HEK293 (cell line): ENCODE results near the gene INTS2.

Experiments used
- CTCF ChIA-PET: fragments of 350-600 bp; formaldehyde crosslinking; extraction: SDS; loops from one replicate; lab custom pipeline; 2021; ENCODE audit warnings: antibody characterized with exemption; lab: Yijun Ruan, JAX
- POLR2A ChIA-PET: fragments of 300-600 bp; formaldehyde crosslinking; extraction: SDS; loops from one replicate; lab custom pipeline; 2020; ENCODE audit warnings: antibody characterized with exemption, inconsistent platforms; lab: Yijun Ruan, JAX
- H3K27ac ChIP-seq: fragments of 200-500 bp; sonication (Bioruptor generic); 2 replicates; pipeline ENCODE4 v1.5.1; 2014; ENCODE audit warnings: low read depth, low read length, control low read depth, inconsistent platforms; ENCODE audit errors: extremely low read depth
- H3K36me3 ChIP-seq, 2 experiments: fragments of 200-500 bp in 1 of 2; sonication (Bioruptor generic) in 1 of 2; 1 replicate in 1 of 2; 2 replicates in 1 of 2; pipeline ENCODE4 v1.5.1; 2014 to 2017; ENCODE audit warnings: inconsistent platforms in 2 of 2, low read length in 2 of 2; ENCODE audit not compliant: control insufficient read depth in 2 of 2, insufficient read depth in 1 of 2
- H3K4me1 ChIP-seq: fragments of 200-500 bp; sonication (Bioruptor generic); 2 replicates; pipeline ENCODE4 v1.5.1; 2014; ENCODE audit warnings: mild to moderate bottlenecking, low read length, inconsistent platforms; ENCODE audit not compliant: control insufficient read depth, insufficient read depth
- H3K4me3 ChIP-seq: 2 replicates; pipeline ENCODE4 v1.5.1; 2011; ENCODE audit warnings: low read depth, mild to moderate bottlenecking, control low read depth, low read length, moderate library complexity
- H3K9me3 ChIP-seq: fragments of 200-500 bp; sonication (Bioruptor generic); 2 replicates; pipeline ENCODE4 v1.5.1; 2014; ENCODE audit warnings: low read depth, low read length, inconsistent platforms; ENCODE audit not compliant: control insufficient read depth, insufficient read depth
- KLF17 ChIP-seq: fragments of 450-650 bp; formaldehyde crosslinking; IDR thresholded peaks from 2 replicates; pipeline ENCODE4 v1.5.1; 2016; ENCODE audit warnings: missing biosample characterization, missing genetic modification characterization
- OVOL3 ChIP-seq: fragments of 450-650 bp; formaldehyde crosslinking; IDR thresholded peaks from 2 replicates; pipeline ENCODE4 v1.5.1; 2016; ENCODE audit warnings: missing biosample characterization, missing genetic modification characterization
- YY1 ChIP-seq: fragments of 450-650 bp; formaldehyde crosslinking; IDR thresholded peaks from 2 replicates; pipeline ENCODE4 v1.5.1; 2018; ENCODE audit warnings: missing biosample characterization, missing genetic modification characterization
- ZBTB6 ChIP-seq: fragments of 450-650 bp; formaldehyde crosslinking; IDR thresholded peaks from 2 replicates; pipeline ENCODE4 v1.5.1; 2017; ENCODE audit warnings: missing biosample characterization, missing genetic modification characterization
- ZBTB7A ChIP-seq: fragments of 450-650 bp; formaldehyde crosslinking; IDR thresholded peaks from 2 replicates; pipeline ENCODE4 v1.5.1; 2016; ENCODE audit warnings: low read depth, missing biosample characterization, missing genetic modification characterization
- ZBTB8A ChIP-seq: fragments of 450-650 bp; formaldehyde crosslinking; IDR thresholded peaks from 2 replicates; pipeline ENCODE4 v1.5.1; 2016; ENCODE audit warnings: missing biosample characterization, missing genetic modification characterization
- ZFP3 ChIP-seq: fragments of 450-650 bp; formaldehyde crosslinking; IDR thresholded peaks from 2 replicates; pipeline ENCODE4 v1.5.1; 2016; ENCODE audit warnings: low read depth, missing biosample characterization, missing genetic modification characterization
- ZNF148 ChIP-seq: fragments of 450-650 bp; formaldehyde crosslinking; IDR thresholded peaks from 2 replicates; pipeline ENCODE4 v1.5.0; 2017; ENCODE audit warnings: missing biosample characterization, missing genetic modification characterization, borderline replicate concordance
- ZNF16 ChIP-seq: fragments of 450-650 bp; formaldehyde crosslinking; IDR thresholded peaks from 2 replicates; pipeline ENCODE4 v1.5.1; 2016; ENCODE audit warnings: low read depth, missing biosample characterization, missing genetic modification characterization
- ZNF37A ChIP-seq: fragments of 450-650 bp; IDR thresholded peaks from 2 replicates; pipeline ENCODE4 v1.5.1; 2018; ENCODE audit warnings: missing biosample characterization, missing genetic modification characterization
- ZNF488 ChIP-seq: fragments of 450-650 bp; formaldehyde crosslinking; IDR thresholded peaks from 2 replicates; pipeline ENCODE4 v1.5.1; 2016; ENCODE audit warnings: missing biosample characterization, missing genetic modification characterization
- ZNF600 ChIP-seq: fragments of 450-650 bp; formaldehyde crosslinking; IDR thresholded peaks from 2 replicates; pipeline ENCODE4 v1.5.1; 2016; ENCODE audit warnings: missing biosample characterization, missing genetic modification characterization
- ZNF621 ChIP-seq: fragments of 450-650 bp; formaldehyde crosslinking; IDR thresholded peaks from 2 replicates; pipeline ENCODE4 v1.5.1; 2017; ENCODE audit warnings: missing biosample characterization, missing genetic modification characterization
- ZNF660 ChIP-seq: fragments of 450-650 bp; IDR thresholded peaks from 2 replicates; pipeline ENCODE4 v1.5.1; 2018; ENCODE audit warnings: missing biosample characterization, mild to moderate bottlenecking, missing genetic modification characterization
- ZNF777 ChIP-seq: fragments of 450-650 bp; formaldehyde crosslinking; IDR thresholded peaks from 2 replicates; pipeline ENCODE4 v1.5.1; 2017; ENCODE audit warnings: missing biosample characterization, missing genetic modification characterization, borderline replicate concordance
- ZSCAN16 ChIP-seq: fragments of 450-650 bp; formaldehyde crosslinking; IDR thresholded peaks from 2 replicates; pipeline ENCODE4 v1.5.1; 2016; ENCODE audit warnings: missing biosample characterization, missing genetic modification characterization

INTS2 gene

GRCh38 chr17:61842899-61843298 lies 84.9 kb downstream of the INTS2 start:
- Histone ChIP-seq H3K9me3 (no peaks in the 10 kb centered on the region), H3K36me3 (peaks cover 64 to 76% of the 10 kb centered on the region in 2 experiments), H3K4me1 (no peaks in the 10 kb centered on the region), H3K27ac (no peak overlapping the region), H3K4me3 (no peak overlapping the region)
- POLR2A ChIA-PET, result interaction anchor here (1.3 kb wide), 1 partner anchor 20 kb away, joined by 4 read pairs; the partner anchor contains the start of gene BRIP1
- CTCF ChIA-PET, result interaction anchor here (0.9 to 1.5 kb wide), 3 partner anchors 207 to 431 kb away, joined by 3 to 4 read pairs (median 3); no protein-coding TSS in a partner anchor
- TF ChIP-seq ZBTB8A (tag by site-specific recombination) (no peak), YY1 (tag by site-specific recombination) (no peak), ZNF148 (tag by site-specific recombination) (no peak)

- no peak overlapping the region for H3K27ac ChIP-seq
- no peak overlapping the region for H3K4me3 ChIP-seq
- H3K4me1 ChIP-seq, result no peaks in the 10 kb centered on the region
- ChIA-PET POLR2A (interaction anchor here (0.6 kb wide), 1 partner anchor 46 kb away, joined by 3 read pairs; no protein-coding TSS in a partner anchor), CTCF (interaction anchor here (0.5 to 3.2 kb wide), 3 partner anchors 14 to 203 kb away, joined by 3 to 18 read pairs (median 4); no protein-coding TSS in a partner anchor)
- H3K36me3 ChIP-seq, result peaks cover 50 to 59% of the 10 kb centered on the region in 2 experiments
- no peaks in the 10 kb centered on the region for H3K9me3 ChIP-seq
- TF ChIP-seq KLF17 (tag by site-specific recombination) (no peak), ZNF16 (tag by site-specific recombination) (no peak), ZBTB7A (tag by site-specific recombination) (no peak), ZBTB6 (tag by site-specific recombination) (no peak), ZNF600 (tag by site-specific recombination) (no peak), ZNF37A (tag by site-specific recombination) (no peak), ZFP3 (tag by site-specific recombination) (no peak), OVOL3 (tag by site-specific recombination) (no peak), ZNF777 (tag by site-specific recombination) (no peak), ZNF660 (tag by site-specific recombination) (no peak), ZNF488 (tag by site-specific recombination) (no peak), ZNF621 (no peak), ZSCAN16 (no peak)
These were observed 88.4 kb downstream of the INTS2 start for GRCh38 chr17:61839300-61839786.
